HG03558 (cell line): Measurements from ENCODE around the gene NAXE.
"Not testable (repeated sequence)": the region's sequence is repeated elsewhere in the genome, so short reads cannot be mapped to it uniquely, and the experiment has no call there.

Source experiments
- ATAC-seq: cut with Tn5 transposase; IDR thresholded peaks from one replicate; pipeline ENCODE4 v1.9.1; 2021; ENCODE audit warnings: moderate number of reproducible peaks; ENCODE audit not compliant: unreplicated experiment; ENCODE audit errors: extremely low read depth

The NAXE gene

GRCh38 chr1:156565519-156565918 lies 26.1 kb upstream of the NAXE start:
- no peak for ATAC-seq

GRCh38 chr1:156566436-156566835 lies 25.1 kb upstream of the NAXE start:
- no peak for ATAC-seq

GRCh38 chr1:156571261-156571852 lies 20.2 kb upstream of the NAXE start:
- ATAC-seq = no peak

- ATAC-seq = no peak
Measured at GRCh38 chr1:156571919-156572662, 19.5 kb upstream of the NAXE start, which contains the start of gene IQGAP3. Gene IQGAP3, minus strand, starts transcription at chr1:156572565. Its CDS starts 36 bp downstream, at chr1:156572529.

GRCh38 chr1:156572663-156573018 lies 18.9 kb upstream of the NAXE start:
- no peak for ATAC-seq

- ATAC-seq = no peak
Measured at GRCh38 chr1:156574039-156574633, 17.4 kb upstream of the NAXE start.

- no peak for ATAC-seq
Measured at GRCh38 chr1:156577550-156577949, 14.0 kb upstream of the NAXE start.

- ATAC-seq = no peak
Measured at GRCh38 chr1:156578055-156578454, 13.5 kb upstream of the NAXE start.

GRCh38 chr1:156579472-156579871 lies 12.1 kb upstream of the NAXE start, which contains the start of gene TTC24:
Gene TTC24, plus strand, starts transcription at chr1:156579723. Its CDS starts 1,642 bp downstream, at chr1:156581365.
- ATAC-seq = no peak

- no peak for ATAC-seq
Measured at GRCh38 chr1:156581661-156582387, 9.8 kb upstream of the NAXE start.

GRCh38 chr1:156582388-156583017 lies 9.1 kb upstream of the NAXE start:
- no peak for ATAC-seq

GRCh38 chr1:156583821-156584622 lies 7.6 kb upstream of the NAXE start:
- ATAC-seq = no peak

- ATAC-seq = no peak
Measured at GRCh38 chr1:156584813-156585212, 6.8 kb upstream of the NAXE start.

GRCh38 chr1:156586323-156586722 lies 5.3 kb upstream of the NAXE start:
- no peak for ATAC-seq

GRCh38 chr1:156586892-156587477 lies 4.6 kb upstream of the NAXE start:
- ATAC-seq = no peak

GRCh38 chr1:156587927-156588326 lies 3.6 kb upstream of the NAXE start:
- not testable (repeated sequence) for ATAC-seq

GRCh38 chr1:156589546-156589945 lies 2.0 kb upstream of the NAXE start:
- no peak for ATAC-seq

- ATAC-seq = no peak
Measured at GRCh38 chr1:156590326-156591180, 1.0 kb upstream of the NAXE start.

GRCh38 chr1:156591181-156591431 lies 470 bp upstream of the NAXE start:
- no peak for ATAC-seq
